GM23338 (cell line): ENCODE data around the gene MYO1A. TPM values are rescaled to one million over a fixed set of nuclear protein-coding genes. Genes with fewer than 3 reads are reported as not detected.

Experiments
- ATAC-seq: fragments of 200-7000 bp; cut with Tn5 transposase; 3 replicates; pipeline ENCODE4 v1.9.1; 2020
- DNase-seq: peaks from one replicate; pipeline ENCODE4 v3.0.0-alpha.2; 2015; ENCODE audit warnings: low spot score
- H2AFZ ChIP-seq: fragments of 200-600 bp; sonication (generic); 2 replicates; pipeline ENCODE4 v1.8.0; 2016; ENCODE audit warnings: antibody characterized with exemption, mild to moderate bottlenecking, moderate library complexity
- H3F3A ChIP-seq: fragments of 200-600 bp; sonication (generic); replicated peaks from 2 replicates; pipeline ENCODE4 v1.8.0; 2017; ENCODE audit warnings: antibody characterized with exemption, mixed run types, low read depth
- H3K27ac ChIP-seq: fragments of 200-600 bp; sonication (generic); 2 replicates; pipeline ENCODE4 v1.6.1; 2016; ENCODE audit warnings: low read depth
- H3K27me3 ChIP-seq: fragments of 200-600 bp; sonication (generic); 2 replicates; pipeline ENCODE4 v1.8.0; 2016; ENCODE audit warnings: mild to moderate bottlenecking, mixed run types, moderate library complexity; ENCODE audit not compliant: insufficient read depth
- H3K36me3 ChIP-seq: fragments of 200-600 bp; sonication (generic); 2 replicates; pipeline ENCODE4 v1.8.0; 2016; ENCODE audit warnings: mild to moderate bottlenecking; ENCODE audit not compliant: insufficient read depth
- H3K4me1 ChIP-seq: fragments of 200-600 bp; sonication (generic); 2 replicates; pipeline ENCODE4 v1.8.0; 2016; ENCODE audit warnings: mild to moderate bottlenecking, moderate library complexity; ENCODE audit not compliant: insufficient read depth
- H3K4me2 ChIP-seq: fragments of 200-600 bp; sonication (generic); 2 replicates; pipeline ENCODE4 v1.7.1; 2017; ENCODE audit warnings: mixed run types
- H3K4me3 ChIP-seq: fragments of 200-600 bp; sonication (generic); 2 replicates; pipeline ENCODE4 v1.6.1; 2016; ENCODE audit warnings: mixed run types
- H3K79me2 ChIP-seq: fragments of 200-600 bp; sonication (generic); replicated peaks from 2 replicates; pipeline ENCODE4 v1.8.0; 2017; ENCODE audit warnings: mild to moderate bottlenecking; ENCODE audit not compliant: insufficient read depth
- H3K9me2 ChIP-seq: fragments of 200-600 bp; sonication (generic); 2 replicates; pipeline ENCODE4 v1.8.0; 2017; ENCODE audit not compliant: insufficient read depth
- H4K20me1 ChIP-seq: fragments of 200-600 bp; sonication (generic); replicated peaks from 2 replicates; pipeline ENCODE4 v1.8.0; 2017; ENCODE audit warnings: mild to moderate bottlenecking; ENCODE audit not compliant: insufficient read depth
- H3K27ac Mint-ChIP-seq: 2 replicates; pipeline ENCODE4 v1.8.0; 2020; ENCODE audit warnings: inconsistent platforms, mild to moderate bottlenecking, moderate library complexity, mixed read lengths
- H3K27me3 Mint-ChIP-seq: 3 replicates; pipeline ENCODE4 v1.8.0; 2022; ENCODE audit warnings: low read depth, mild to moderate bottlenecking, moderate library complexity, mixed read lengths, inconsistent platforms; ENCODE audit not compliant: insufficient read depth, poor library complexity
- H3K36me3 Mint-ChIP-seq: 3 replicates; pipeline ENCODE4 v1.8.0; 2021; ENCODE audit warnings: low read depth, mild to moderate bottlenecking, inconsistent platforms, moderate library complexity, mixed read lengths
- H3K4me1 Mint-ChIP-seq: 3 replicates; pipeline ENCODE4 v1.8.0; 2020; ENCODE audit warnings: mild to moderate bottlenecking, inconsistent platforms, mixed read lengths
- H3K4me3 Mint-ChIP-seq: 3 replicates; pipeline ENCODE4 v1.8.0; 2021; ENCODE audit warnings: moderate library complexity, mild to moderate bottlenecking, inconsistent platforms, mixed read lengths
- H3K9me3 Mint-ChIP-seq: 3 replicates; pipeline ENCODE4 v1.8.0; 2020; ENCODE audit warnings: moderate library complexity, mild to moderate bottlenecking, inconsistent platforms, mixed read lengths
- CREB1 ChIP-seq: fragments of 250-450 bp; sonication (Bioruptor Pico); IDR thresholded peaks from 2 replicates; pipeline ENCODE4 v1.5.0; 2020; ENCODE audit warnings: low read depth, mild to moderate bottlenecking, moderate library complexity
- EZH2 ChIP-seq: fragments of 200-600 bp; sonication (generic); IDR thresholded peaks from one replicate; pipeline ENCODE4 v1.8.0; 2017; ENCODE audit warnings: antibody characterized with exemption, mild to moderate bottlenecking, low read depth; ENCODE audit not compliant: unreplicated experiment
- EZH2phosphoT487 ChIP-seq: fragments of 200-600 bp; sonication (generic); IDR thresholded peaks from one replicate; pipeline ENCODE4 v1.8.1; 2018; ENCODE audit warnings: antibody characterized with exemption; ENCODE audit not compliant: unreplicated experiment
- JUNB ChIP-seq: IDR thresholded peaks from one replicate; pipeline ENCODE4 v1.6.1; 2016; ENCODE audit warnings: antibody characterized with exemption; ENCODE audit not compliant: unreplicated experiment
- POLR2AphosphoS5 ChIP-seq: IDR thresholded peaks from 2 replicates; pipeline ENCODE4 v1.6.1; 2016; ENCODE audit warnings: antibody characterized with exemption, low read depth
- STAT1 ChIP-seq: IDR thresholded peaks from one replicate; pipeline ENCODE4 v1.6.1; 2016; ENCODE audit warnings: antibody characterized with exemption; ENCODE audit not compliant: unreplicated experiment
- ZNF114 ChIP-seq: fragments of 250-450 bp; sonication (Bioruptor Pico); IDR thresholded peaks from 2 replicates; pipeline ENCODE4 v1.5.0; 2020; ENCODE audit warnings: mild to moderate bottlenecking, moderate library complexity
- ZNF331 ChIP-seq: fragments of 250-450 bp; sonication (Bioruptor Pico); IDR thresholded peaks from 2 replicates; pipeline ENCODE4 v1.5.0; 2020; ENCODE audit warnings: low read depth, mild to moderate bottlenecking, moderate library complexity
- polyA plus RNA-seq: library from polyadenylated mRNA; unstranded; fragments of >200 nt; fragmentation: Nextera tagmentation; extraction: Ambion mirVana; gene quantifications from 2 replicates; pipeline ENCODE4 v1.2.1, GENCODE V29; 2016
- total RNA-seq: library from RNA; depleted of rRNA; stranded (reverse); fragments of >200 nt; shearing (Covaris generic); gene quantifications from 2 replicates; pipeline ENCODE4 v1.2.3, GENCODE V29; 2014
- TF ChIP-seq, protein P1 (sequence below): fragments of 250-450 bp; sonication (Bioruptor Pico); IDR thresholded peaks from 2 replicates; pipeline ENCODE4 v1.5.0; 2020; ENCODE audit warnings: mild to moderate bottlenecking, moderate library complexity
- TF ChIP-seq, protein P2 (sequence below): IDR thresholded peaks from 2 replicates; pipeline ENCODE4 v1.6.1; 2016; ENCODE audit warnings: antibody characterized with exemption
- TF ChIP-seq, protein P3 (sequence below): IDR thresholded peaks from one replicate; pipeline ENCODE4 v1.6.1; 2018; ENCODE audit warnings: antibody characterized with exemption; ENCODE audit not compliant: unreplicated experiment

Gene MYO1A
- total and polyA plus RNA-seq, 2 experiments from 2014 or later = not detected

DNA sequence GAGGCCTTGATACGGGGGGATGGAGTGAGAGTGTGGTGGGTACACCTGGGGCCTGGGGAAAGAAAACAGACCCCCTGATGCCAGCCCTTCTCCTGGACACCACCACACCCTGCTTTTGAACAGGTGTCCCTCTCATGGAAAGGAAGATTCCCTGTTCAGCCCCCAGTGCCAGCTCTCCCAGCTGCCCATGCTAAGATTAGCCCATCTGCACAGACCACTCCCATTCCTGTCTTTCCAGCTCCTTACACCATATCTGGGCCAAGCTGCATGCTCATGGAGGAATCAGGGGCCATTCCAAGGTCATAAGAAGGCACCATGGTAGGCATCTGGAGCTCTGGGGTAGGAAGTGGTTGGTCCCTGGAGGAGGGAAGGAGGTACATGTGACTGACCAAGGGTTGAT, 48.6 kb upstream of the MYO1A start (continued):
- TF ChIP-seq, protein P1, sequence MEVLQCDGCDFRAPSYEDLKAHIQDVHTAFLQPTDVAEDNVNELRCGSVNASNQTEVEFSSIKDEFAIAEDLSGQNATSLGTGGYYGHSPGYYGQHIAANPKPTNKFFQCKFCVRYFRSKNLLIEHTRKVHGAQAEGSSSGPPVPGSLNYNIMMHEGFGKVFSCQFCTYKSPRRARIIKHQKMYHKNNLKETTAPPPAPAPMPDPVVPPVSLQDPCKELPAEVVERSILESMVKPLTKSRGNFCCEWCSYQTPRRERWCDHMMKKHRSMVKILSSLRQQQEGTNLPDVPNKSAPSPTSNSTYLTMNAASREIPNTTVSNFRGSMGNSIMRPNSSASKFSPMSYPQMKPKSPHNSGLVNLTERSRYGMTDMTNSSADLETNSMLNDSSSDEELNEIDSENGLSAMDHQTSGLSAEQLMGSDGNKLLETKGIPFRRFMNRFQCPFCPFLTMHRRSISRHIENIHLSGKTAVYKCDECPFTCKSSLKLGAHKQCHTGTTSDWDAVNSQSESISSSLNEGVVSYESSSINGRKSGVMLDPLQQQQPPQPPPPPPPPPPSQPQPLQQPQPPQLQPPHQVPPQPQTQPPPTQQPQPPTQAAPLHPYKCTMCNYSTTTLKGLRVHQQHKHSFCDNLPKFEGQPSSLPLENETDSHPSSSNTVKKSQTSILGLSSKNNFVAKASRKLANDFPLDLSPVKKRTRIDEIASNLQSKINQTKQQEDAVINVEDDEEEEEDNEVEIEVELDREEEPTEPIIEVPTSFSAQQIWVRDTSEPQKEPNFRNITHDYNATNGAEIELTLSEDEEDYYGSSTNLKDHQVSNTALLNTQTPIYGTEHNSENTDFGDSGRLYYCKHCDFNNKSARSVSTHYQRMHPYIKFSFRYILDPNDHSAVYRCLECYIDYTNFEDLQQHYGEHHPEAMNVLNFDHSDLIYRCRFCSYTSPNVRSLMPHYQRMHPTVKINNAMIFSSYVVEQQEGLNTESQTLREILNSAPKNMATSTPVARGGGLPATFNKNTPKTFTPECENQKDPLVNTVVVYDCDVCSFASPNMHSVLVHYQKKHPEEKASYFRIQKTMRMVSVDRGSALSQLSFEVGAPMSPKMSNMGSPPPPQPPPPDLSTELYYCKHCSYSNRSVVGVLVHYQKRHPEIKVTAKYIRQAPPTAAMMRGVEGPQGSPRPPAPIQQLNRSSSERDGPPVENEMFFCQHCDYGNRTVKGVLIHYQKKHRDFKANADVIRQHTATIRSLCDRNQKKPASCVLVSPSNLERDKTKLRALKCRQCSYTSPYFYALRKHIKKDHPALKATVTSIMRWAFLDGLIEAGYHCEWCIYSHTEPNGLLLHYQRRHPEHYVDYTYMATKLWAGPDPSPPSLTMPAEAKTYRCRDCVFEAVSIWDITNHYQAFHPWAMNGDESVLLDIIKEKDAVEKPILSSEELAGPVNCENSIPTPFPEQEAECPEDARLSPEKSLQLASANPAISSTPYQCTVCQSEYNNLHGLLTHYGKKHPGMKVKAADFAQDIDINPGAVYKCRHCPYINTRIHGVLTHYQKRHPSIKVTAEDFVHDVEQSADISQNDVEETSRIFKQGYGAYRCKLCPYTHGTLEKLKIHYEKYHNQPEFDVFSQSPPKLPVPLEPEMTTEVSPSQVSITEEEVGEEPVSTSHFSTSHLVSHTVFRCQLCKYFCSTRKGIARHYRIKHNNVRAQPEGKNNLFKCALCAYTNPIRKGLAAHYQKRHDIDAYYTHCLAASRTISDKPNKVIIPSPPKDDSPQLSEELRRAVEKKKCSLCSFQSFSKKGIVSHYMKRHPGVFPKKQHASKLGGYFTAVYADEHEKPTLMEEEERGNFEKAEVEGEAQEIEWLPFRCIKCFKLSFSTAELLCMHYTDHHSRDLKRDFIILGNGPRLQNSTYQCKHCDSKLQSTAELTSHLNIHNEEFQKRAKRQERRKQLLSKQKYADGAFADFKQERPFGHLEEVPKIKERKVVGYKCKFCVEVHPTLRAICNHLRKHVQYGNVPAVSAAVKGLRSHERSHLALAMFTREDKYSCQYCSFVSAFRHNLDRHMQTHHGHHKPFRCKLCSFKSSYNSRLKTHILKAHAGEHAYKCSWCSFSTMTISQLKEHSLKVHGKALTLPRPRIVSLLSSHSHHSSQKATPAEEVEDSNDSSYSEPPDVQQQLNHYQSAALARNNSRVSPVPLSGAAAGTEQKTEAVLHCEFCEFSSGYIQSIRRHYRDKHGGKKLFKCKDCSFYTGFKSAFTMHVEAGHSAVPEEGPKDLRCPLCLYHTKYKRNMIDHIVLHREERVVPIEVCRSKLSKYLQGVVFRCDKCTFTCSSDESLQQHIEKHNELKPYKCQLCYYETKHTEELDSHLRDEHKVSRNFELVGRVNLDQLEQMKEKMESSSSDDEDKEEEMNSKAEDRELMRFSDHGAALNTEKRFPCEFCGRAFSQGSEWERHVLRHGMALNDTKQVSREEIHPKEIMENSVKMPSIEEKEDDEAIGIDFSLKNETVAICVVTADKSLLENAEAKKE (CRISPR knock-in tag) = no peak
- no peak for TF ChIP-seq ZNF114
- TF ChIP-seq ZNF331 (CRISPR knock-in tag) = no peak
- TF ChIP-seq CREB1 (CRISPR knock-in tag) = no peak
- no peak for TF ChIP-seq EZH2
- TF ChIP-seq, protein P2, sequence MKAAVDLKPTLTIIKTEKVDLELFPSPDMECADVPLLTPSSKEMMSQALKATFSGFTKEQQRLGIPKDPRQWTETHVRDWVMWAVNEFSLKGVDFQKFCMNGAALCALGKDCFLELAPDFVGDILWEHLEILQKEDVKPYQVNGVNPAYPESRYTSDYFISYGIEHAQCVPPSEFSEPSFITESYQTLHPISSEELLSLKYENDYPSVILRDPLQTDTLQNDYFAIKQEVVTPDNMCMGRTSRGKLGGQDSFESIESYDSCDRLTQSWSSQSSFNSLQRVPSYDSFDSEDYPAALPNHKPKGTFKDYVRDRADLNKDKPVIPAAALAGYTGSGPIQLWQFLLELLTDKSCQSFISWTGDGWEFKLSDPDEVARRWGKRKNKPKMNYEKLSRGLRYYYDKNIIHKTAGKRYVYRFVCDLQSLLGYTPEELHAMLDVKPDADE = no peak
- no peak for TF ChIP-seq POLR2AphosphoS5

DNA sequence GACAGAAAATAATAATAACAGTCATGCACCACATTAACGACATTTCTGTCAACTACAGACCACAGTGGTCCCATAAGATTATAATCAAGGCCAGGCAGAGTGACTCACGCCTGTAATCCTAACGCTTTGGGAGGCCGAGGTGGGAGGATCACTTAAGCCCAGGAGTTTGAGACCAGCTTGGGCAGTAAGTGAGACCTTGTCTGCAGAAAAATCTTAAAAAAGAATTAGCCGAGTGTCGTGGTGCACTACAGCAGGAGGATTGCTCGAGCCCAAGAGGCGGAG, 47.6 kb upstream of the MYO1A start:
- H3K27ac Mint-ChIP-seq = no peak overlapping the region
- no peaks in the 10 kb centered on the region for H3K79me2 ChIP-seq
- ATAC-seq (no peak), DNase-seq (no peak)
- no peak overlapping the region for H2AFZ ChIP-seq
- no peak overlapping the region for H3K4me2 ChIP-seq
- H3K4me3 ChIP-seq = no peak overlapping the region
- peaks cover 25% of the 10 kb centered on the region for H3K27me3 Mint-ChIP-seq
- no peaks in the 10 kb centered on the region for H3K9me2 ChIP-seq
- H3K4me3 Mint-ChIP-seq = no peak overlapping the region
- no peaks in the 10 kb centered on the region for H3K27me3 ChIP-seq
- no peaks in the 10 kb centered on the region; the same call in 1 of the 2 replicates for H4K20me1 ChIP-seq
- peaks cover 10% of the 10 kb centered on the region; the same call in 1 of the 2 replicates for H3F3A ChIP-seq
- peaks cover 46% of the 10 kb centered on the region for H3K36me3 Mint-ChIP-seq
- H3K4me1 Mint-ChIP-seq = peaks cover 38% of the 10 kb centered on the region
- peaks cover 27% of the 10 kb centered on the region for H3K4me1 ChIP-seq
- no peaks in the 10 kb centered on the region for H3K36me3 ChIP-seq
- H3K9me3 Mint-ChIP-seq = no peaks in the 10 kb centered on the region
- H3K27ac ChIP-seq = no peak overlapping the region
- TF ChIP-seq EZH2phosphoT487 = no peak
- TF ChIP-seq EZH2 = no peak
- TF ChIP-seq, protein P3, sequence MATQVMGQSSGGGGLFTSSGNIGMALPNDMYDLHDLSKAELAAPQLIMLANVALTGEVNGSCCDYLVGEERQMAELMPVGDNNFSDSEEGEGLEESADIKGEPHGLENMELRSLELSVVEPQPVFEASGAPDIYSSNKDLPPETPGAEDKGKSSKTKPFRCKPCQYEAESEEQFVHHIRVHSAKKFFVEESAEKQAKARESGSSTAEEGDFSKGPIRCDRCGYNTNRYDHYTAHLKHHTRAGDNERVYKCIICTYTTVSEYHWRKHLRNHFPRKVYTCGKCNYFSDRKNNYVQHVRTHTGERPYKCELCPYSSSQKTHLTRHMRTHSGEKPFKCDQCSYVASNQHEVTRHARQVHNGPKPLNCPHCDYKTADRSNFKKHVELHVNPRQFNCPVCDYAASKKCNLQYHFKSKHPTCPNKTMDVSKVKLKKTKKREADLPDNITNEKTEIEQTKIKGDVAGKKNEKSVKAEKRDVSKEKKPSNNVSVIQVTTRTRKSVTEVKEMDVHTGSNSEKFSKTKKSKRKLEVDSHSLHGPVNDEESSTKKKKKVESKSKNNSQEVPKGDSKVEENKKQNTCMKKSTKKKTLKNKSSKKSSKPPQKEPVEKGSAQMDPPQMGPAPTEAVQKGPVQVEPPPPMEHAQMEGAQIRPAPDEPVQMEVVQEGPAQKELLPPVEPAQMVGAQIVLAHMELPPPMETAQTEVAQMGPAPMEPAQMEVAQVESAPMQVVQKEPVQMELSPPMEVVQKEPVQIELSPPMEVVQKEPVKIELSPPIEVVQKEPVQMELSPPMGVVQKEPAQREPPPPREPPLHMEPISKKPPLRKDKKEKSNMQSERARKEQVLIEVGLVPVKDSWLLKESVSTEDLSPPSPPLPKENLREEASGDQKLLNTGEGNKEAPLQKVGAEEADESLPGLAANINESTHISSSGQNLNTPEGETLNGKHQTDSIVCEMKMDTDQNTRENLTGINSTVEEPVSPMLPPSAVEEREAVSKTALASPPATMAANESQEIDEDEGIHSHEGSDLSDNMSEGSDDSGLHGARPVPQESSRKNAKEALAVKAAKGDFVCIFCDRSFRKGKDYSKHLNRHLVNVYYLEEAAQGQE = no peak
- TF ChIP-seq JUNB = no peak
- TF ChIP-seq STAT1 = no peak
- no peak for TF ChIP-seq CREB1 (CRISPR knock-in tag)
